Fibroblast of skin of scalp (primary cell): ENCODE data around the gene SLC6A4.
"Not testable (repeated sequence)": the region's sequence is repeated elsewhere in the genome, so short reads cannot be mapped to it uniquely, and the experiment has no call there.

Experiments used
- DNase-seq: peaks from one replicate; pipeline ENCODE4 v3.0.0-alpha.2; 2013

Gene SLC6A4

GRCh38 chr17:30170415-30170987 is 65.0 kb downstream of the SLC6A4 start:
- no peak for DNase-seq

GRCh38 chr17:30165960-30166359 is 69.5 kb downstream of the SLC6A4 start:
- no peak for DNase-seq

- DNase-seq: no peak
These were observed 70.3 kb downstream of the SLC6A4 start for GRCh38 chr17:30165147-30165546.

GRCh38 chr17:30164531-30164930 is 71.0 kb downstream of the SLC6A4 start:
- DNase-seq: no peak

GRCh38 chr17:30161601-30162000 is 73.9 kb downstream of the SLC6A4 start:
- DNase-seq: no peak

GRCh38 chr17:30160419-30161172 is 74.9 kb downstream of the SLC6A4 start:
- no peak for DNase-seq

GRCh38 chr17:30158896-30159625 is 76.4 kb downstream of the SLC6A4 start:
- DNase-seq: no peak

- no peak for DNase-seq
These were observed 80.1 kb downstream of the SLC6A4 start for GRCh38 chr17:30155389-30155788.

- no peak for DNase-seq
These were observed 82.0 kb downstream of the SLC6A4 start for GRCh38 chr17:30153463-30153862.

GRCh38 chr17:30151471-30151870 is 84.0 kb downstream of the SLC6A4 start:
- DNase-seq: no peak

GRCh38 chr17:30148376-30148775 is 87.1 kb downstream of the SLC6A4 start:
- DNase-seq: no peak

GRCh38 chr17:30147860-30148259 is 87.6 kb downstream of the SLC6A4 start:
- not testable (repeated sequence) for DNase-seq
